Measurements from ENCODE around the gene SLC22A4.

GRCh38 chr5:132381614-132382013 lies 87.4 kb downstream of the SLC22A4 start:
- no peak for TF ChIP-seq CTCF (IDR thresholded peaks at IDR 0.05)
- no peak for TF ChIP-seq EZH2phosphoT487 (IDR thresholded peaks at IDR 0.05)
- no peak for TF ChIP-seq EZH2 (IDR thresholded peaks at IDR 0.05)
